ENCODE measurements around the gene LAPTM5. TPM values are rescaled to one million over a fixed set of nuclear protein-coding genes. Genes with fewer than 3 reads are reported as not detected.

LAPTM5 gene
- total and polyA plus RNA-seq, 2 of the 13 experiments (the other 11 are each of a cell fraction or from before 2014, with no cell fraction given): 0.41 to 0.86 TPM

DNA sequence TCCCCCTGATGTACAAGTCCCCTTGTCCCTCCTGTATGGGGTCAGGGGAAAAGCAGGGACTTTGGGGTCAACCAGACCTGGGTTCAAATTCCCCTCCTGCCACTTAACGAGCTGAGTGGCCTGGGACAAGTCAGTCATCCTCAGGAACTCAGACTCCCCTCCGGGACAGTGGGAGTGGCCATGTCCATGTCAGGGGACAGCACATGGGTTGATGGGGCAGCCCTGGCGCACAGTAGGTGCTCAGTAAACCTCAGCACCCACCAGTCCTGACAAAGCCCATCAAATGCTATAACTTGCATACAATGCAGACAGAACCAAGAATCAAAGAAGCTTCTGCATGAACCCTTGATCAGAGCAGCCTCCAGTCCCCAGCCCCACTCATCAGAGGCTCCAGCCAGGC, 64.2 kb downstream of the LAPTM5 start:
- Histone ChIP-seq H3K4me3 (replicated peaks in 1 of 3; ENCODE audit: insufficient read depth in 1 of 3, low read depth in 2 of 3, low read length in 3 of 3) (no peak overlapping the region), H3K4me1 (ENCODE audit: insufficient read depth, low read length) (no peaks in the 10 kb centered on the region), H3K79me2 (ENCODE audit: insufficient read depth, low read length) (no peaks in the 10 kb centered on the region), H2AFZ (ENCODE audit: low read length) (no peak overlapping the region), H3K27me3 (ENCODE audit: control insufficient read depth in 1 of 2, insufficient read depth in 2 of 2, low read length in 2 of 2) (peaks cover 5 to 14% of the 10 kb centered on the region in 2 experiments; a peak in 3 of 5 replicates), H3K4me2 (ENCODE audit: low read depth, low read length) (no peak overlapping the region), H3K36me3 (replicated peaks in 1 of 2; ENCODE audit: control insufficient read depth in 1 of 2, insufficient read depth in 2 of 2, low read length in 2 of 2) (no peaks in the 10 kb centered on the region), H3K9me3 (ENCODE audit: low read length) (no peaks in the 10 kb centered on the region), H4K20me1 (ENCODE audit: insufficient read depth, low read length) (no peaks in the 10 kb centered on the region), H3K27ac (ENCODE audit: extremely low read length, insufficient read depth, low read length) (no peak overlapping the region), H3K9ac (ENCODE audit: insufficient read depth, low read depth, low read length) (no peak overlapping the region)
- no peak for FAIRE-seq
- ChIA-PET POLR2A (no interaction called here), CTCF (ENCODE audit: low intra/inter-chr PET ratio, low total read pairs) (no interaction called here)
- intact Hi-C loops (cut with micrococcal nuclease; ENCODE audit: unreplicated experiment): no loop called here
- BruUV-seq (replicated peaks): no TSS peak
- WGBS (ENCODE audit: low lambda C conversion rate): no CpG with 5 or more reads among the region's 3 CpGs
- no peak for DNase-seq (ENCODE audit: low spot score)
- TF ChIP-seq ARID5B (CRISPR knock-in tag; IDR thresholded peaks at IDR 0.05) (no peak), CREB3 (CRISPR knock-in tag; IDR thresholded peaks at IDR 0.05) (no peak), THAP11 (CRISPR knock-in tag; IDR thresholded peaks at IDR 0.05) (no peak), ZNF263 (CRISPR knock-in tag; IDR thresholded peaks at IDR 0.05) (no peak), CC2D1A (CRISPR knock-in tag; IDR thresholded peaks at IDR 0.05) (no peak), HES4 (CRISPR knock-in tag; IDR thresholded peaks at IDR 0.05; ENCODE audit: borderline replicate concordance) (no peak), PHF21A (CRISPR knock-in tag; IDR thresholded peaks at IDR 0.05) (no peak), ARNTL (CRISPR knock-in tag; IDR thresholded peaks at IDR 0.05) (no peak), CBFB (CRISPR knock-in tag; IDR thresholded peaks at IDR 0.05) (no peak), ZSCAN31 (CRISPR knock-in tag; IDR thresholded peaks at IDR 0.05; ENCODE audit: low read depth) (no peak), ZNF782 (CRISPR knock-in tag; IDR thresholded peaks at IDR 0.05; ENCODE audit: borderline replicate concordance) (no peak), GTF2F1 (IDR thresholded peaks at IDR 0.05; ENCODE audit: low read length) (no peak), SAFB2 (CRISPR knock-in tag; IDR thresholded peaks at IDR 0.05; ENCODE audit: borderline replicate concordance, low read depth) (no peak), ZNF780A (CRISPR knock-in tag; IDR thresholded peaks at IDR 0.05) (no peak)
- TF ChIP-seq, protein P1, sequence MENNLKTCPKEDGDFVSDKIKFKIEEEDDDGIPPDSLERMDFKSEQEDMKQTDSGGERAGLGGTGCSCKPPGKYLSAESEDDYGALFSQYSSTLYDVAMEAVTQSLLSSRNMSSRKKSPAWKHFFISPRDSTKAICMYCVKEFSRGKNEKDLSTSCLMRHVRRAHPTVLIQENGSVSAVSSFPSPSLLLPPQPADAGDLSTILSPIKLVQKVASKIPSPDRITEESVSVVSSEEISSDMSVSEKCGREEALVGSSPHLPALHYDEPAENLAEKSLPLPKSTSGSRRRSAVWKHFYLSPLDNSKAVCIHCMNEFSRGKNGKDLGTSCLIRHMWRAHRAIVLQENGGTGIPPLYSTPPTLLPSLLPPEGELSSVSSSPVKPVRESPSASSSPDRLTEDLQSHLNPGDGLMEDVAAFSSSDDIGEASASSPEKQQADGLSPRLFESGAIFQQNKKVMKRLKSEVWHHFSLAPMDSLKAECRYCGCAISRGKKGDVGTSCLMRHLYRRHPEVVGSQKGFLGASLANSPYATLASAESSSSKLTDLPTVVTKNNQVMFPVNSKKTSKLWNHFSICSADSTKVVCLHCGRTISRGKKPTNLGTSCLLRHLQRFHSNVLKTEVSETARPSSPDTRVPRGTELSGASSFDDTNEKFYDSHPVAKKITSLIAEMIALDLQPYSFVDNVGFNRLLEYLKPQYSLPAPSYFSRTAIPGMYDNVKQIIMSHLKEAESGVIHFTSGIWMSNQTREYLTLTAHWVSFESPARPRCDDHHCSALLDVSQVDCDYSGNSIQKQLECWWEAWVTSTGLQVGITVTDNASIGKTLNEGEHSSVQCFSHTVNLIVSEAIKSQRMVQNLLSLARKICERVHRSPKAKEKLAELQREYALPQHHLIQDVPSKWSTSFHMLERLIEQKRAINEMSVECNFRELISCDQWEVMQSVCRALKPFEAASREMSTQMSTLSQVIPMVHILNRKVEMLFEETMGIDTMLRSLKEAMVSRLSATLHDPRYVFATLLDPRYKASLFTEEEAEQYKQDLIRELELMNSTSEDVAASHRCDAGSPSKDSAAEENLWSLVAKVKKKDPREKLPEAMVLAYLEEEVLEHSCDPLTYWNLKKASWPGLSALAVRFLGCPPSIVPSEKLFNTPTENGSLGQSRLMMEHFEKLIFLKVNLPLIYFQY (CRISPR knock-in tag; IDR thresholded peaks at IDR 0.05; ENCODE audit: borderline replicate concordance): no peak
- in situ Hi-C loops (cut with HindIII; ENCODE audit: extremely low pct_ligation_motif_present, low pct_unique_long_range_greater_than_20kb): loop anchor here (25.0 kb wide), 1 partner anchor 1356 kb away; no protein-coding TSS in a partner anchor
- no peak for ATAC-seq

Measured in HepG2 (cell line).